ENCODE results near the gene TALDO1.
A peak's percentile ranks its signal among the peaks of the same experiment; 100 is the strongest.

Gene TALDO1

GRCh38 chr11:747158-748006, at the start of gene TALDO1:
TALDO1 (plus strand) TSS chr11:747464; CDS start chr11:747482, 18 bp downstream.
- Histone ChIP-seq H3K27ac (peak within 1 kb of the TSS; percentile 87 to 92), H3K4me1 (peaks cover 0 to 28% (median 21%) of the 10 kb centered on the region in 4 donors), H3K36me3 (peaks cover 0 to under 1% (median 0%) of the 10 kb centered on the region in 3 donors), H3K9me3 (no peaks in the 10 kb centered on the region), H3K27me3 (no peaks in the 10 kb centered on the region), H3K4me3 (peak within 1 kb of the TSS; percentile 92 to 94)
- peak; percentile 20 to 39 for TF ChIP-seq CTCF (IDR thresholded peaks at IDR 0.05)
- intact Hi-C loops (cut with DNase I; ENCODE audit: low total_unique reads), result no loop called here
- DNase-seq, result peak; percentile 86 to 95

- intact Hi-C loops (cut with DNase I; ENCODE audit: low total_unique reads), result no loop called here
- Histone ChIP-seq H3K27me3 (no peaks in the 10 kb centered on the region), H3K4me3 (no peak overlapping the region), H3K27ac (peak overlapping the region; percentile 95 to 99), H3K36me3 (peaks cover 0 to 25% (median 19%) of the 10 kb centered on the region in 3 donors), H3K4me1 (peaks cover 0 to 48% (median 40%) of the 10 kb centered on the region in 4 donors), H3K9me3 (no peaks in the 10 kb centered on the region)
- DNase-seq, result no peak
- TF ChIP-seq CTCF (IDR thresholded peaks at IDR 0.05), result no peak
These were observed 49.4 kb upstream of the TALDO1 start for GRCh38 chr11:697811-698311.

GRCh38 chr11:698493-699115, 48.7 kb upstream of the TALDO1 start:
- DNase-seq, result no peak
- Histone ChIP-seq H3K27me3 (no peaks in the 10 kb centered on the region), H3K27ac (peak overlapping the region; percentile 11 to 95), H3K4me1 (peaks cover 0 to 48% (median 41%) of the 10 kb centered on the region in 4 donors), H3K4me3 (no peak overlapping the region), H3K36me3 (peaks cover 0 to 25% (median 21%) of the 10 kb centered on the region in 3 donors), H3K9me3 (no peaks in the 10 kb centered on the region)
- intact Hi-C loops (cut with DNase I; ENCODE audit: low total_unique reads), result no loop called here
- TF ChIP-seq CTCF (IDR thresholded peaks at IDR 0.05), result no peak

GRCh38 chr11:699116-699508, 48.2 kb upstream of the TALDO1 start:
- Histone ChIP-seq H3K9me3 (no peaks in the 10 kb centered on the region), H3K4me3 (no peak overlapping the region), H3K36me3 (peaks cover 0 to 26% (median 21%) of the 10 kb centered on the region in 3 donors), H3K27ac (no peak overlapping the region), H3K4me1 (peaks cover 0 to 44% (median 36%) of the 10 kb centered on the region in 4 donors), H3K27me3 (no peaks in the 10 kb centered on the region)
- DNase-seq, result no peak
- intact Hi-C loops (cut with DNase I; ENCODE audit: low total_unique reads), result no loop called here
- no peak for TF ChIP-seq CTCF (IDR thresholded peaks at IDR 0.05)

GRCh38 chr11:699753-700152, 47.5 kb upstream of the TALDO1 start:
- Histone ChIP-seq H3K9me3 (no peaks in the 10 kb centered on the region), H3K4me3 (no peak overlapping the region), H3K4me1 (peaks cover 0 to 44% (median 30%) of the 10 kb centered on the region in 4 donors), H3K27ac (no peak overlapping the region), H3K27me3 (no peaks in the 10 kb centered on the region), H3K36me3 (peaks cover 0 to 32% (median 21%) of the 10 kb centered on the region in 3 donors)
- no peak for TF ChIP-seq CTCF (IDR thresholded peaks at IDR 0.05)
- intact Hi-C loops (cut with DNase I; ENCODE audit: low total_unique reads), result no loop called here
- no peak for DNase-seq
